Raji (cell line): ENCODE measurements around the gene COG7.
A peak's percentile ranks its signal among the peaks of the same experiment; 100 is the strongest.

Experiments used
- POLR2A ChIP-seq: IDR thresholded peaks from 2 replicates; pipeline ENCODE4 v1.6.1; 2011; ENCODE audit warnings: low read depth, low read length, control low read depth; ENCODE audit not compliant: insufficient read depth

COG7 gene

DNA sequence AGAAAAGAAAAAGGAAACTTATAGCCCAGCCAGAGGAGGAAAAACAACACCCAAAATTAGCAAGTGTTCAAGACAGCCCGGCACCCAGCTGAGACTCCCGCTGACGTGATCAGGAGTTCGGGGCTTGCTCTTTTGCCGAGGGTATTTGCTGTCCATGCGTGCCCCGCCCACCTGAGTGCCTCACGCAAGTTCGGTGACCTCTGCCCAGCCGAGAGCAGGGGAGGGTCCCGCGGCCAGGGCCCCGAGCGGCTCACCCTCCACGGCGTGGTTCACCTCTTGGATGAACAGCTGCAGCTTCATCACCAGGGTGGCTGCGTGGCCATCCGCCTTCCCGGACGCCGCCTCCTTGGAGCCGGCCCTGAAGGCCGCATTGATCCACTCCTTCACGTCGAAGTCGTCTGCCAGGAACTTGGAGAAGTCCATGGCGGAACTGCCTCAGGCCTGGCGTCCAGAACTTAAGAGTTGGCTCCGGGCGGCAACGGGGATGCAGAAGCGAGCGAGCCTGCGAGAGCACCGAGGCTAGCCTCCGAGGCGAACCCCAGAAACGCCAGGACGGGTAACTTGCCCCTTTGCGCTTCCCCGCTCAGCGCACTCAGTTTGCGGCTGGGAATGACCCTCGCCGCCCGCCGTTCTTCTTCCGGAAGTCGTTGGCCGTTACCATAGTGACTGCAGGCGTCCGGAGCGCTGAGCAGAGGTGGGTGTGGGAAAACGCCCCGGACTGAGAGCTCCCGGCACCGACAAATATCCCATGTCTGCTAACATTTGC lies at the start of gene COG7:
Gene COG7 (minus strand): TSS at position 618 of the 766 bp plus-strand sequence. CDS start 195 bp downstream, at position 423.
- TF ChIP-seq POLR2A, result peak; percentile 67

DNA sequence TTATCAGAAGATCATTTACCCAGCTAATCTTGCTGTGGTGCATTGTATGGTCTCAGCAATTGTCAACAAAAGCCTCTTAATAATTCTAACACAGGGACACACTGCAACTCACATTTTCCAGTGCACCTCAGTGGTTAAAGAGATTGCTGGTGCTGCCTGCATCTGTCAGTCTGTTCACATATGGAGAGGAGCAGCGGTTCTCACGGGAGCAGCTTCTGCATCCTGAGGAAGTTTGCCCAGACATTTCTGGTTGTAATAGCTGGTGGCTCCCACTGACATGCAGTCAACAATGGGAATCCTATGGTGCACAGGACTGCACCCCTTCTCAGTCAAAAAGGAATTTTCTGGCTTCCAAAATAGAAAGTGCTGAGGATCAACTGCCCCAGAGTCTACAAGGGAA lies 49.5 kb upstream of the COG7 start:
- TF ChIP-seq POLR2A, result no peak

- TF ChIP-seq POLR2A, result no peak
These were observed 48.3 kb upstream of the COG7 start for GRCh38 chr16:23501291-23501690.

DNA sequence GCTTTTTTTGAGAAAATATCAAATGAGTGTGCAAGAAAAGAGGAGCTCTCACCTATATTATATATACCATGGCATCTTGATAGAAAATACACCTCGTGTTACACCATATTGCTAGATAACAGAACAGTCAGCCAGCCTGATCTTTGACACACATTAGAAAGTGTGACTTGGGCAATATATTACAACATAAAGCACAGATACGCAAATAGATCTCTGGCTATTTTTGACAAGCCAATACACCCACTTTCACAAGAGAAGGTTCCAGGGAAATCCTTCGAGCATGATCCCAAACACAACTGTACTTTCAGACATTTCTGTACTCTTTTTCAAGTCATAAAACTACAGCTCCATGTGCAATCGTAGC lies 47.9 kb upstream of the COG7 start:
- no peak for TF ChIP-seq POLR2A

DNA sequence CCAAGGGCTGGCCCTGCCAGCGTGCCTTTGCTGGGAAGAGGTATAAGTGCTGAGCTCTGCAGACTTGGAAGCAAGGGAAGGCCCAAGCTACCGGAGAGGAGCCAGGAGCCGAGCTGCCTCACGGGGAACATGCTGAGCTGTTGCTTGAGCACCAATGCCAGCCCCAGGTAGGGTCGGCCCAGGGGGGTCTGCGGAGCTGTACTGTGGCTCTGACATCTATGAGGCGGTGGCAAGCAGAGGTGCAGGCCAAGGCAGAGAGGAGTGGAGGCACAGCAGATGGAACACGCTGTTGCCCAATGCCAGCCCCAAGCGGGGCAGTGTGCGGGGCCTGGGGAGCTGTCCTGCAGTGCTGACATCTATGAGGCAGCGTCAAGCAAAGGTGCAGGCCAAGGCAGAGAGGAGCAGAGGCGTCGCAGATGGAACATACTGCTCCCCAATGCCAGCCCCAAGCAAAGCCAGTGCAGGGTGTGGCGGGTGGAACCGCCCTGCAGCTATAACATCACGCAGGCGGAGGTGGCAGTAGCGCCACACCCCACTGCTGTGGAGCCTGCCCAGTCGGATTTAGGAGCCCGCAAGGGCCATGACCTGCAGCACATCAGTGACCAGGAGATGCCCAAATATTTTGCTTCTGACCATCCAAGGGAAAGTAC lies 47.3 kb upstream of the COG7 start:
- TF ChIP-seq POLR2A, result no peak

- TF ChIP-seq POLR2A, result no peak
These were observed 46.8 kb upstream of the COG7 start for GRCh38 chr16:23499801-23500200.

- TF ChIP-seq POLR2A, result no peak
These were observed 45.9 kb upstream of the COG7 start for GRCh38 chr16:23498863-23499262.

- TF ChIP-seq POLR2A, result no peak
These were observed 44.5 kb upstream of the COG7 start for GRCh38 chr16:23497543-23497868.

DNA sequence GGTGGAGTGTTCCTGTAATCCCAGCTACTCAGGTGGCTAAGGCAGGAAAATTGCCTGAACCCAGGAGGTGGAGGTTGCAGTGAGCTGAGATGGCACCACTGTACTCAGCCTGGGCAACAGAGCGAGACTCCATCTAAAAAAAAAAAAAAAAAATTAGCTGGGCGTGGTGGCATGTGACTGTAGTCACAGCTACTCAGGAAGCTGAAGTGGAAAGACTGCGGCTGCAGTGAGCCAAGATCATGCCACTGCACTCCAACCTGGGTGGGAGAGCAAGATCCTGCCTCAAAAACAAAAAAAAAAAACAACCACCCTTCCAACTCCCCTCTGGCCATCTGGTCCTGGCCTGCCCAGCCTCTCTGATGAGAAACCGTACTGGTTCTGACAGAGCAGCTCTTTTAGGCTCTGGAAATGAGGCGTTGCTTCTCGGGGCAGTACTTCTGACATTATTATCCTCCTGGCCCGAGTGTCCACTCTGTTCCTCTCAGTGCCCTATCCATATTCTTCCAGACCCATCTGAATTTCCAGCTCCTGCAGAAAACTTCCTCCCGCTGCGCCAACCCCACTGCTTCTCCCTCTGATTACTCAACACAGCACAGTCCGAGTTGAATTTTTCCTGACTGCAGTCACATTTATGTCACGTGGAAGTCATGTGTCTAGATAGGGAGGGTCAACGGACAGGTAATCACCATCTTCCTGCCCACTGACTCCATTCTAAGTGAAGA lies 44.0 kb upstream of the COG7 start:
- no peak for TF ChIP-seq POLR2A

- no peak for TF ChIP-seq POLR2A
These were observed 42.7 kb upstream of the COG7 start for GRCh38 chr16:23495671-23496070.

GRCh38 chr16:23494188-23494587 lies 41.2 kb upstream of the COG7 start:
- no peak for TF ChIP-seq POLR2A

DNA sequence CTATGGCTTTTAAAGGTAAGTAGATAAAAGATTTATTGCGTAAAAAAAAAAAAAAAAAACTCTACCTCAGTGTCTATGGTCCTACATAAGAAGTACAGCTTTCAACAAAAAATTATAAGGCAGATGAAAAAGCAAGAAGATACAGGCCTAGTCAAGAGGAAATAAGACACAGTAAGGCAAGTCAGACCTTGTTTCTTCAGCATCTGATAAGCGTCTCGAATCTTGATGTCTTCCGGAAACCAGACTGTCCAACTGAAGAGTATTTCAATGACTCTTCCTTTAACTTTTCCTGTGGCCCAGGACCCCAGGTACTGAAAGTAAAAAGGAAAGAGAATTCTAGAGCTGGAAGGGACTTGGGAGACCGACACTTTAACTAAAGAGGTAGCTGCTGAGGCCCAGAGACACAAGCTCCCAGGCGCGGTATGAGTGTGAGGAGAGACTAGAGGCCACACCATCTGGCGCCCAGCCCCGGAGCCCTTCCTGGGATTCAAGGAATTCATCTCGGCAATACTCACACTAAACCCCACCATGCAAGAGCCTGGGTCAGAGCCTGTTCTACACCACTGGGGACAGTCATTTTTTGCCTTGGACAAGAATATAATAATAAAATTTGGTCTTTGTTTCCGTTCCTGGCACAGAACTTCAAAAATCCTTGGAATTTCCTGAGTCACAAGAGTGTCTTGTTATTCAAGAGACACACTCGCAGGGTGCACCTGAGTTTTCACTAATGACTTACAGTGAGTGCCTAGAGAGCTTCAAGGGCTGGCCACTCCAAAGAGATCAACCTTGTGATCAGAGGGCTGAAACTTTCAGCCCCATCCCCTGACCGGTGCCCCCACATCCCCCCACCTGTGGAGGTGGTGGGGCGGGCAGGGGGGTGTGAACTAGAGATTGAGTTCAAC lies 38.8 kb upstream of the COG7 start:
- TF ChIP-seq POLR2A, result no peak

GRCh38 chr16:23486480-23486879 lies 33.5 kb upstream of the COG7 start:
- no peak for TF ChIP-seq POLR2A

- TF ChIP-seq POLR2A, result no peak
These were observed 32.9 kb upstream of the COG7 start for GRCh38 chr16:23485841-23486240.

DNA sequence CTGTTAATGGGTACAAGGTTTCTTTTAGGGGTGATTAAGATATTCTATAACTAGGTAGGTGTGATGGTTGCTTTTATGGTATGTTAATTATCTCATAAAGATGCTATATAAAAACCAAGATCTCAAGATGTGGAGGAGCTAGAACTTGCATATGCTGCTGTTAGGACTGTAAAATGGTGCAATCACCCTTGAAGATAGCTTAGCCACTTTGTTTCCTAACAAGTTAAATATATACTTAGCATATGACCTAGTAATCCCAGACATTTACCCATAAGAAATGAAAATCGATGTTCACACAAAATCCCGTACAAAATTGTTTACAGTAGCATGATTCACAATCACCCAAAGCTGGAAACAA lies 32.2 kb upstream of the COG7 start:
- no peak for TF ChIP-seq POLR2A
